ENCODE data around the gene STIP1.

Gene STIP1

GRCh38 chr11:64251753-64252002 is 65.7 kb downstream of the STIP1 start:
- peaks cover 7% of the 10 kb centered on the region; the same call in 1 of the 2 replicates for H3K79me2 ChIP-seq (ENCODE audit: insufficient read depth, low read length)
- no peak for TF ChIP-seq CTCF (IDR thresholded peaks at IDR 0.05; ENCODE audit: borderline replicate concordance, extremely low read depth, low read length, poor library complexity, severe bottlenecking)
- no peak for TF ChIP-seq EZH2 (IDR thresholded peaks at IDR 0.05; ENCODE audit: borderline replicate concordance, low read depth, low read length, severe bottlenecking)
- peak overlapping the region; percentile 97 for H2AFZ ChIP-seq (ENCODE audit: low read depth, low read length)
- ATAC-seq (ENCODE audit: insufficient read depth, low read depth) (no peak), DNase-seq (no peak)
- H4K20me1 ChIP-seq (ENCODE audit: insufficient read depth, low read length) = peaks cover 7% of the 10 kb centered on the region; the same call in 1 of the 2 replicates
- H3K36me3 ChIP-seq (ENCODE audit: insufficient read depth, low read length) = peaks cover 22% of the 10 kb centered on the region
- no peaks in the 10 kb centered on the region for H3K27me3 ChIP-seq (ENCODE audit: insufficient read depth, low read length, poor library complexity)
- peak overlapping the region; percentile 64 to 77; a peak in 3 of 4 replicates for H3K4me3 ChIP-seq (ENCODE audit: low read depth in 1 of 2, low read length in 2 of 2)
- peak overlapping the region; percentile 65; the same call in 1 of the 2 replicates for H3K27ac ChIP-seq (ENCODE audit: low read length)
- H3K4me1 ChIP-seq (ENCODE audit: insufficient read depth, low read length) = peaks cover 32% of the 10 kb centered on the region
- H3K4me2 ChIP-seq (ENCODE audit: insufficient read depth, low read length) = peak overlapping the region; percentile 99
- H3K9ac ChIP-seq (ENCODE audit: low read depth, low read length) = peak overlapping the region; percentile 69
- H3K9me3 ChIP-seq (ENCODE audit: insufficient read depth, low read length, severe bottlenecking) = no peaks in the 10 kb centered on the region

DNA sequence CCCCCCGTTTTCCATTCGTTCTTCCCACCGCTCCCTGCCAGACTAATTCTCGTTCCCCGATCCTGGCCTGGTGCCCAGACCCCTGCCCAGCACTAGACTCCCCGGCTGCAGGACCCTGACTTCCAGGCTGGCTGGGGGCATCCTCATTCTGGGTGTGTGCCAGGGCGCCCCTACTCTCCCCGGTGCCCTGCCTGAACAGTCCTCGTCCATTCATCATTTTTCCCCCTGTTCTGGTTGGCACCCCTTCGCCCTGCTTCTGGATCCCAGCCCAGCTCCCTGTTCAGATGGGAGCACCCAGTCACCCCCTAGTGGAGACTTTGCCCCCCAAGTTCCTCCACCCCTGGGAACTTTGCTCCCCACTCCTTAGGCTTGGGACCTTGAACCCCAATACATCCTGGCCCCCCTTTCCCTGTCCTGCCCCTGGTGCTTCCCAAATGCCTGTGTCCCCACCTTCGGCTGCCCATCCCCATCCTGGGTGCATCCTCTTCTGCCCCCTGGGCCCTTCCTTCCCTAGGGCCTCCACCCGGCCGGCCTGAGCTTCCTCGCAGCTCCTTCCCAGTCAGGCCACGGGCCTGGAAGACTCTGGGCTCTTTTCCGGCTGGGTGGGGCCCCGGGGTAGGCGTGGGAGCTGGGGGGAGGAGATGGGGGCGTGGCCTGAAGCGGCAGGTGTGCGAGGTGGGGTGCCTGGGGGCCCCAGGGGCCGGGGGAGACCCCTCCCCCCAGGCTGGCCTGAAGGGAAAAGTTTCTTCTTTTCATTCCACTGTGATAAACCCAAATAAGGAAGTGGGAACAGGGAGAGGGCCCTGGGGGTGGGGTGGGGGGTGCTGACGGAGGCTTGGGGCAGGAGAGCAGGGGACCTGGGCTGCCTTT is 66.3 kb downstream of the STIP1 start:
- peaks cover 23% of the 10 kb centered on the region for H3K36me3 ChIP-seq (ENCODE audit: insufficient read depth, low read length)
- peak overlapping the region; percentile 99 for H3K4me2 ChIP-seq (ENCODE audit: insufficient read depth, low read length)
- peak overlapping the region; percentile 64 to 77; a peak in 3 of 4 replicates for H3K4me3 ChIP-seq (ENCODE audit: low read depth in 1 of 2, low read length in 2 of 2)
- no peaks in the 10 kb centered on the region for H3K27me3 ChIP-seq (ENCODE audit: insufficient read depth, low read length, poor library complexity)
- peaks cover 27% of the 10 kb centered on the region for H3K4me1 ChIP-seq (ENCODE audit: insufficient read depth, low read length)
- ATAC-seq (ENCODE audit: insufficient read depth, low read depth) = no peak
- TF ChIP-seq EZH2 (IDR thresholded peaks at IDR 0.05; ENCODE audit: borderline replicate concordance, low read depth, low read length, severe bottlenecking) (no peak), CTCF (IDR thresholded peaks at IDR 0.05; ENCODE audit: borderline replicate concordance, extremely low read depth, low read length, poor library complexity, severe bottlenecking) (peak; percentile 52)
- no peak for DNase-seq
- H3K79me2 ChIP-seq (ENCODE audit: insufficient read depth, low read length) = peaks cover 7% of the 10 kb centered on the region; the same call in 1 of the 2 replicates
- H3K9ac ChIP-seq (ENCODE audit: low read depth, low read length) = peak overlapping the region; percentile 69
- H3K27ac ChIP-seq (ENCODE audit: low read length) = peak overlapping the region; percentile 65; the same call in 1 of the 2 replicates
- H2AFZ ChIP-seq (ENCODE audit: low read depth, low read length) = peak overlapping the region; percentile 97
- H4K20me1 ChIP-seq (ENCODE audit: insufficient read depth, low read length) = peaks cover 7% of the 10 kb centered on the region; the same call in 1 of the 2 replicates
- H3K9me3 ChIP-seq (ENCODE audit: insufficient read depth, low read length, severe bottlenecking) = no peaks in the 10 kb centered on the region

DNA sequence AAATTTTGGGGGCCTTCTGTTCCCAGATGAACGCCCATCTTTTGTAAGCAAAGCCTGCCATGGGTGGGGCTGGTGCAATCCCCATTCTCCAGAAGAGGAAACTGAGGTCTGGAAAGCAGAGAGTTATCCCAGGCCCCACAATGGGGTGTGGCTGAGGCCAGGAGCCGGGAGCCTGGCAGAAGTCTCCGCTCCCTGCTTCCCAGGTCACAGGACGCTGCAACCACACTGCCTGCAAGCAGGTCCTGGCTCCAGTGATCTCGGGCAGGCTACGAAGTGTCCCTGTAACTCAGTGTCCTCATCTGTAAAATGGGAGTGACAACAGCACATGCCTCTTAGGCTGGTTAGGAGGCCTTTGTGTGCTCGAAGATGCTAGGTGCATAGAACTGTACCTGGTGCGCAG is 67.1 kb downstream of the STIP1 start:
- Histone ChIP-seq H3K27ac (ENCODE audit: low read length) (no peak overlapping the region), H3K79me2 (ENCODE audit: insufficient read depth, low read length) (peaks cover 7% of the 10 kb centered on the region; the same call in 1 of the 2 replicates), H3K27me3 (ENCODE audit: insufficient read depth, low read length, poor library complexity) (no peaks in the 10 kb centered on the region), H3K36me3 (ENCODE audit: insufficient read depth, low read length) (peaks cover 23% of the 10 kb centered on the region), H2AFZ (ENCODE audit: low read depth, low read length) (no peak overlapping the region), H4K20me1 (ENCODE audit: insufficient read depth, low read length) (peaks cover 7% of the 10 kb centered on the region; the same call in 1 of the 2 replicates), H3K9me3 (ENCODE audit: insufficient read depth, low read length, severe bottlenecking) (no peaks in the 10 kb centered on the region), H3K9ac (ENCODE audit: low read depth, low read length) (peak overlapping the region; percentile 69; the same call in 1 of the 2 replicates), H3K4me3 (ENCODE audit: low read depth in 1 of 2, low read length in 2 of 2) (no peak overlapping the region), H3K4me2 (ENCODE audit: insufficient read depth, low read length) (peak overlapping the region; percentile 99; the same call in 1 of the 2 replicates), H3K4me1 (ENCODE audit: insufficient read depth, low read length) (peaks cover 26% of the 10 kb centered on the region)
- DNase-seq (no peak), ATAC-seq (ENCODE audit: insufficient read depth, low read depth) (no peak)
- no peak for TF ChIP-seq CTCF (IDR thresholded peaks at IDR 0.05; ENCODE audit: borderline replicate concordance, extremely low read depth, low read length, poor library complexity, severe bottlenecking)
- no peak for TF ChIP-seq EZH2 (IDR thresholded peaks at IDR 0.05; ENCODE audit: borderline replicate concordance, low read depth, low read length, severe bottlenecking)

Data from DND-41 (cell line).